Suppressor macrophage treated with lipopolysaccharide for 1 hour (primary cell): ENCODE data around the gene TRAF5.
A peak's percentile ranks its signal among the peaks of the same experiment; 100 is the strongest.
"Not testable (repeated sequence)": the region's sequence is repeated elsewhere in the genome, so short reads cannot be mapped to it uniquely, and the experiment has no call there.

Source experiments
- DNase-seq, 3 donors: peaks; one replicate each; pipeline ENCODE4 v3.0.0-alpha.2; 2020 to 2022

Gene TRAF5

GRCh38 chr1:211382182-211382713, 55.6 kb downstream of the TRAF5 start:
- DNase-seq: no peak

- DNase-seq: peak; percentile 94 to 97 (median 96)
Measured at GRCh38 chr1:211382714-211383480, 56.3 kb downstream of the TRAF5 start.

GRCh38 chr1:211384524-211384923, 57.9 kb downstream of the TRAF5 start:
- no peak for DNase-seq

- peak in 1 of 3 donors; percentile 40 for DNase-seq
Measured at GRCh38 chr1:211386921-211387320, 60.3 kb downstream of the TRAF5 start.

GRCh38 chr1:211390829-211391228, 64.2 kb downstream of the TRAF5 start:
- DNase-seq: not testable (repeated sequence)

GRCh38 chr1:211393203-211393602, 66.6 kb downstream of the TRAF5 start:
- DNase-seq: no peak

- DNase-seq: not testable (repeated sequence)
Measured at GRCh38 chr1:211398266-211398930, 71.8 kb downstream of the TRAF5 start.

GRCh38 chr1:211399851-211400393, 73.3 kb downstream of the TRAF5 start:
- DNase-seq: not testable (repeated sequence)

GRCh38 chr1:211401751-211402150, 75.1 kb downstream of the TRAF5 start:
- DNase-seq: not testable (repeated sequence)

GRCh38 chr1:211406086-211406485, 79.5 kb downstream of the TRAF5 start:
- DNase-seq: not testable (repeated sequence)

- not testable (repeated sequence) for DNase-seq
Measured at GRCh38 chr1:211407749-211408148, 81.1 kb downstream of the TRAF5 start.

GRCh38 chr1:211411639-211412038, 85.0 kb downstream of the TRAF5 start:
- DNase-seq: peak in 1 of 3 donors; percentile 6

GRCh38 chr1:211415700-211416099, 89.1 kb downstream of the TRAF5 start:
- DNase-seq: no peak

- DNase-seq: peak in 2 of 3 donors; percentile 6 to 31
Measured at GRCh38 chr1:211416246-211416627, 89.6 kb downstream of the TRAF5 start.

- peak; percentile 21 to 44 (median 22) for DNase-seq
Measured at GRCh38 chr1:211416628-211417323, 90.1 kb downstream of the TRAF5 start.

- no peak for DNase-seq
Measured at GRCh38 chr1:211420389-211420788, 93.8 kb downstream of the TRAF5 start.

GRCh38 chr1:211420845-211421454, 94.3 kb downstream of the TRAF5 start:
- no peak for DNase-seq

GRCh38 chr1:211424018-211424417, 97.4 kb downstream of the TRAF5 start:
- DNase-seq: no peak
